Activated CD8-positive, alpha-beta T cell treated with anti-CD3 and anti-CD28 coated beads, Interleukin-2, amount 10 ng/mL, durations not matched to agents 7 days and 5 days (primary cell): ENCODE data around the gene UBASH3A. TPM values are rescaled to one million over a fixed set of nuclear protein-coding genes. Genes with fewer than 3 reads are reported as not detected.

Source experiments
- ATAC-seq: fragments of 150-1000 bp; cut with Tn5 transposase; one replicate; pipeline ENCODE4 v1.10.0; 2021; ENCODE audit warnings: moderate library complexity
- CTCF ChIA-PET: fragments of 350-600 bp; sonication (Branson Sonifier 250); formaldehyde crosslinking; loops from one replicate; lab custom pipeline; 2021; ENCODE audit warnings: antibody characterized with exemption; lab: Charles Lee
- POLR2A ChIA-PET: fragments of 350-600 bp; sonication (Branson Sonifier 250); formaldehyde crosslinking; loops from one replicate; lab custom pipeline; 2021; ENCODE audit warnings: antibody characterized with exemption; lab: Charles Lee
- DNase-seq: peaks from one replicate; pipeline ENCODE4 v3.0.0-alpha.2; 2020
- H3K27ac Mint-ChIP-seq: one replicate; pipeline ENCODE4 v1.8.0; 2021; ENCODE audit warnings: mild to moderate bottlenecking, mixed read lengths
- H3K27me3 Mint-ChIP-seq: one replicate; pipeline ENCODE4 v1.8.0; 2021; ENCODE audit warnings: low read depth, mixed read lengths
- H3K36me3 Mint-ChIP-seq: one replicate; pipeline ENCODE4 v1.8.0; 2021; ENCODE audit warnings: low read depth, mixed read lengths
- H3K4me1 Mint-ChIP-seq: one replicate; pipeline ENCODE4 v1.8.0; 2021; ENCODE audit warnings: low read depth, mixed read lengths
- H3K4me3 Mint-ChIP-seq: one replicate; pipeline ENCODE4 v1.8.0; 2021; ENCODE audit warnings: mild to moderate bottlenecking, mixed read lengths
- H3K9me3 Mint-ChIP-seq: one replicate; pipeline ENCODE4 v1.8.0; 2022; ENCODE audit warnings: mixed read lengths; ENCODE audit not compliant: insufficient read depth
- total RNA-seq, 2 experiments: library from RNA; stranded (reverse); gene quantifications; one replicate each; pipeline ENCODE4 v1.2.3, GENCODE V29; 2021

The UBASH3A gene
- total RNA-seq, 2 experiments from 2014 or later: 68.7 to 74.0 TPM

DNA sequence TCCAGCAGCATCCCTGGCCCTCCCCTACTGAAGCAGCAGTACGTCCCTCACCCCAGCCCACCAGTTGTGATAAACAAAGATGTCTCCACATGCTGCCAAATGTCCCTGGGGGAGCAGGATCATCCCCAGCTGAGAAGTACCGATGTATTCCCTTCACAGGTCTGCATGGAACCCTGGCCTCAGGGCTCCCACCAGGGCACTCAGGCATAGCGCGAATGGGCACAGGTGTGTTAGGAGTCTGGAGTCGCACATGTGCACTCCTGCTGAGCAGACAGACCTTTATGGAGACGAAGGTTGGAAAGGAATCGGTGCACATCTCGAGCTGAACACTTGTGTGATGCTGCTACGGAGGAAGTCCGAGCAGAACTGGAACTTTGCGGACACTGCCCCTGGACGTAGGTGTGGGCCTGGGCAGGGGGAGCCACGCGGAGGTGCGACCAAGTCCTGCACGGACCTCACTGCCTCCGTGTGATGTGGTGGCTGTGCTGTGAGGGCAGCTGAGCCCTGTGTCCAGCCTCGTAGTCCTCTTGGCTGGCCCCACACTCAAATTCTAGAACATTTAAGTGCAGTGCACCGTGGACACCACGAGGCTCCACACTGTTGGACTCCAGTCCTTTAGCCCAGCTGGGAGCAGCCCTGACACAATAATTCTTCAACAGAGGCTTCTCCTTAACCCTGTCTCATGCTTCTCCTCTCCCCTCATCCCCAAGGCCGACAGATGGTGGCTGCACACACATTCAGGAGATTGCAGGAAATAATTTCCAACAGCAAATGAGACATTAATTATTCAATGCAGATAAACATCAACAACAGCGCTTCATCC lies 48.9 kb downstream of the UBASH3A start:
- H3K27ac Mint-ChIP-seq: no peak overlapping the region

DNA sequence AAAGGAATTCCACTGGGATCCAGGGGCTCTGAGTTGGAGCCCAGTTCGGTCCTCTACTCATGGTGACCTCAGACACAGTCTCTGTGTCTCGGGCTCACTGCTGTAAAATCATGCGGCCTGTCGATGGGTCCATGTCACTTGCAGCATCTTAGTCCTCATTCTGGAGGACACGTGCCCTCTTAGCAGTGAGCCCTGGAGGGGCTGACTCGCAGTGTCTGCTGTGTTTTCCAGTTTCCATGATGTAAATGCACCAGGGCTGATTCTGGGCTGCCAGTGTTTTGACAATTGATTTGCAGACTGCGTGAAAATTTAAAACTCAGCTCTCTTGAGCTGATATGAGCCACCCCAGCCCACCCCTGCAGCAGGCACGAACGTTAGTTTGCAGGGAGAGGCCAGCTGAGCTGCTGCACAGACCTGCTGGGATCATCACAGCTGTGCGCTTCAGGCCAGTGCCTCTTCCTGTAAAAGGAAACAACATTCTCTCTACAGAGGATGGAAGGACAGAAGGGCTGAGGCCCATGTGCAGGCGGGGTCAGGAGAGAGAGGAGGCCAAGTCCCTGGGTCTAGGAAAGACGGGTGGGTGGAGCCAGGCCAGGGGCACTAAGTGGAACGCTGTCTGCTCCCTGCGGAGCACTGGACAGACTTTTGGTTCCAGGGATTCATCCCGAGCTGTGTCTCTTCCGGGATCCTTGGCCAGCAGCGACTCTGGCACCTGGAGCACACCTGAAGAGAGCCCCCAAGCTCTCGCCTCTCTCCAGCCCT lies 49.7 kb downstream of the UBASH3A start:
- Mint-ChIP-seq H3K9me3 (no peaks in the 10 kb centered on the region), H3K4me1 (peaks cover 46% of the 10 kb centered on the region), H3K4me3 (no peak overlapping the region), H3K27me3 (no peaks in the 10 kb centered on the region), H3K36me3 (no peaks in the 10 kb centered on the region), H3K27ac (no peak overlapping the region)
- ChIA-PET CTCF (interaction anchor here (0.7 kb wide), 1 partner anchor 308 kb away, joined by 3 read pairs; no protein-coding TSS in a partner anchor), POLR2A (interaction anchor here (1.4 kb wide), 1 partner anchor 14 kb away, joined by 3 read pairs; no protein-coding TSS in a partner anchor)
- DNase-seq (no peak), ATAC-seq (no peak)

More for the DNA sequence above, 48.9 kb downstream of the UBASH3A start:
- DNase-seq (no peak), ATAC-seq (no peak)
- no peak overlapping the region for H3K4me3 Mint-ChIP-seq
- ChIA-PET CTCF (interaction anchor here (4.7 kb wide), 1 partner anchor 142 kb away, joined by 29 read pairs; no protein-coding TSS in a partner anchor), POLR2A (no interaction called here)
- no peaks in the 10 kb centered on the region for H3K27me3 Mint-ChIP-seq
- peaks cover 7% of the 10 kb centered on the region for H3K36me3 Mint-ChIP-seq
- no peaks in the 10 kb centered on the region for H3K9me3 Mint-ChIP-seq
- H3K4me1 Mint-ChIP-seq: peaks cover 54% of the 10 kb centered on the region

DNA sequence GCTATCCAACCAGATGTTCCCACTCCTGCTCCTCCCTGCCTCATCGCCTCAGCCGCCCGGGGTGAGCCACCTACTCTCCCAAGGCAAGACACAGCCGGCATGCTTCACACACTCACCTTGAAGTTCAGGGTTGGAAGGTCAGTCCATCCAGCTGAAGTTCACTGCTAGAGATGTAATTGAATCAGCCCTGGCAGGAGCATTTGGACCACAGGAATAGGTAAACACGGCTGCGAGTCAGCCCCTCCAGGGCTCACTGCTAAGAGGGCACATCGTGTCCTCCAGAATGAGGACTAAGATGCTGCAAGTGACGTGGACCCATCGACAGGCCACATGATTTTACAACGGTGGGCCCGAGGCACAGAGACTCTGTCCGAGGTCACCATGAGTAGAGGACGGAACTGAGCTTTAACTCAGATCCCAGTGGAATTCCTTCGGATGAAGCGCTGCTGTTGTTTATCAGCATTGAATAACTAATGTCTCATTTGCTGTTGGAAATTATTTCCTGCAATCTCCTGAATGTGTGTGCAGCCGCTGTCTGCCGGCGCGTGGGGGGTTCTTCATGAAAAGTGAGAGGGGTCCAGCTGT lies 50.4 kb downstream of the UBASH3A start:
- H3K4me3 Mint-ChIP-seq: no peak overlapping the region
- H3K36me3 Mint-ChIP-seq: no peaks in the 10 kb centered on the region
- no peaks in the 10 kb centered on the region for H3K27me3 Mint-ChIP-seq
- DNase-seq (no peak), ATAC-seq (no peak)
- no peaks in the 10 kb centered on the region for H3K9me3 Mint-ChIP-seq
- ChIA-PET CTCF (interaction anchor here (0.7 to 1.2 kb wide), 3 partner anchors 13 to 309 kb away, joined by 3 to 4 read pairs (median 3); no protein-coding TSS in a partner anchor), POLR2A (interaction anchor here (1.4 kb wide), 1 partner anchor 13 kb away, joined by 3 read pairs; no protein-coding TSS in a partner anchor)
- peaks cover 40% of the 10 kb centered on the region for H3K4me1 Mint-ChIP-seq
- no peak overlapping the region for H3K27ac Mint-ChIP-seq

DNA sequence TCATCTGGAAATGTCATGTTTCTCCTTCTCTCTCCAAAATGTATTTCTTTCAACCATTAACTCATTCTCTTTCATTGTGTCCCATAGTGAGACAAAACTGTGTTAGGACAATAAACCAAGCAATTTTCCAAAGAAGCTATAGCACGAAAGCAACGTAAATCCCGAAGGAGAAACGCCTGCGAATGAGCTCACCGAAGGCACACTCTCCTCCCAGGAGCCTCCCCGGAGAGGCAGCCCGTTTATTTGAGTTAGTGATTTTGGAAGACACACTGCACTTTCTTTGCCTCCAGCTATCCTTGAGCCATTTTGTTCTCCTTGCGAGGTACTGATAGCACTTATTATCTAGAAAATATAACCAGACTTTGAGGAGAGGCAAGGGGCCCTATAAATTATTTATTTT lies 51.1 kb downstream of the UBASH3A start:
- H3K27ac Mint-ChIP-seq: no peak overlapping the region
- ChIA-PET CTCF (interaction anchor here (1.0 to 1.2 kb wide), 2 partner anchors 13 to 118 kb away, joined by 3 to 4 read pairs; no protein-coding TSS in a partner anchor), POLR2A (interaction anchor here (1.4 kb wide), 1 partner anchor 12 kb away, joined by 3 read pairs; no protein-coding TSS in a partner anchor)
- H3K4me3 Mint-ChIP-seq: no peak overlapping the region
- ATAC-seq (no peak), DNase-seq (no peak)
- H3K9me3 Mint-ChIP-seq: no peaks in the 10 kb centered on the region
- no peaks in the 10 kb centered on the region for H3K27me3 Mint-ChIP-seq
- H3K36me3 Mint-ChIP-seq: no peaks in the 10 kb centered on the region
- peaks cover 37% of the 10 kb centered on the region for H3K4me1 Mint-ChIP-seq

DNA sequence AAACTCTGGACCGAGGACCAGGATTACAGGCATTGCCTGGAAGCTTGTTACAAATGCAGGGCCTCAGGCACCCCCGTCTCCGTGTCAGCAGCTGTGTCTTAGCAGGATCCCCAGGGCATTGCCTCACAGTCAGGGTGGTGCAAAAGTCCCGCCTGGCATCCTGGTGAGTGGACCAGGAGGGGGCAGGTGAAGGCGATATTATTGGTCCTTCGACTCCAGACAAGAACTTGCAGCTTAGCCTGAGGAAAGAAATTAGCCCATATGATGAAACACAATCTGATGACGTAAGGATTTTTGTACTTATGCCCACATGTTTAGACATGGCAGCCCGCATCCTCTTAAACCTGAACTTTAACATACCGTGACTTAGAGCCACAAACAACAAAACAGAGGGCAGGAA lies 51.5 kb downstream of the UBASH3A start:
- peaks cover 35% of the 10 kb centered on the region for H3K4me1 Mint-ChIP-seq
- no peaks in the 10 kb centered on the region for H3K27me3 Mint-ChIP-seq
- no peak overlapping the region for H3K4me3 Mint-ChIP-seq
- ATAC-seq (no peak), DNase-seq (no peak)
- CTCF ChIA-PET: interaction anchor here (1.0 to 1.4 kb wide), 3 partner anchors 12 to 118 kb away, joined by 3 to 4 read pairs (median 3); no protein-coding TSS in a partner anchor
- H3K36me3 Mint-ChIP-seq: no peaks in the 10 kb centered on the region
- no peak overlapping the region for H3K27ac Mint-ChIP-seq
- H3K9me3 Mint-ChIP-seq: no peaks in the 10 kb centered on the region
- POLR2A ChIA-PET: interaction anchor here (1.4 kb wide), 1 partner anchor 12 kb away, joined by 3 read pairs; no protein-coding TSS in a partner anchor

DNA sequence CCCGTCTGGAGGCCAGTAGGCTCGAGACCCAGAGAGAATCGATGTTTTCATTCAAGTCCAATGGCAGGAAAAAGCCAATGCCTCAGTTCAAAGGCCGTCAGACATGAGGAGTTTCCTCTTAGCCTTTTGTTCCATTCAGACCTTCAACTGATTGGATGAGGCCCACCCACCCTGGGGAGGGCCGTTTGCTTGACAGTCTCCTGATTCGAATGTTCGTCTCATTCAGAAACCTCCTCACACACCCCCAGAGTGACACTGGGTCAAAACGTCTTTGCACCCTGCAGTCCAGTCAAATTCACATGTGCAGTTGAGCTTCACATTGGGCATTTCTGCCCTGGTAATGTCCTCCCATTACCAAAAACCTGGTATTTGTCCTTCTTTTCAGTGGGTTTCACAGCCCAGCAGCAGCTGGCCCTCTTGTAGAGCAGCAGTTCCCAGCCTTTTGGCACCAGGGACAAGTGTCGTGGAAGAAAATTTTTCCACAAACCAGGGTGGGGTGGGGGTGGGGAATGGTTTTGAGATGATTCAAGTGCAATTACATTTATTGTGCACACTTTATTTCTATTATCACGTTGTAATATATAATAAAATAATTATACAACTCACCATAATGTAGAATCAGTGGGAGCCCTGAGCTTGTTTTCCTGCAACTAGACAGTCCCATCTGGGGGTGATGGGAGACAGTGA lies 52.2 kb downstream of the UBASH3A start:
- Mint-ChIP-seq H3K9me3 (no peaks in the 10 kb centered on the region), H3K36me3 (no peaks in the 10 kb centered on the region), H3K4me3 (no peak overlapping the region), H3K4me1 (peaks cover 35% of the 10 kb centered on the region), H3K27me3 (no peaks in the 10 kb centered on the region), H3K27ac (no peak overlapping the region)
- POLR2A ChIA-PET: interaction anchor here (0.7 kb wide), 1 partner anchor 34 kb away, joined by 4 read pairs; no protein-coding TSS in a partner anchor
- no peak for DNase-seq
- ATAC-seq: no peak
- CTCF ChIA-PET: interaction anchor here (0.8 to 1.4 kb wide), 6 partner anchors 11 to 147 kb away, joined by 3 to 5 read pairs (median 4); no protein-coding TSS in a partner anchor

DNA sequence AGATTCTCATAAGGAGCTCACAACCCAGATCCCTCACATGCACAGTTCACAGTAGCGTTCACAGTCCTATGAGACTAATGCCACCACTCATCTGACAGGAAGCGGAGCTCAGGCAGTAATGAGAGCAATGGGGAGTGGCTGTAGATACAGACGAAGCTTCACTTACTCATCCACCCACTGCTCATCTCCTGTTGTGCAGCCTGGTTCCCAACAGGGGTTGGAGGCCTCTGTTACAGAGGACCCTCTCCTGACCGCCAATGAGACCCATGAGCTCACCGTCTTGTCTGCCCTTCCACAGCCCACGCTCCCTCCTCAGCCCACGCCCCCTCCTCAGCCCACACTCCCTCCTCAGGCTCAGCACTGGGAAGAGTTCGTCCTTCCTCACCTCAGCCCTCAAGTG lies 52.8 kb downstream of the UBASH3A start:
- DNase-seq (peak; percentile 60), ATAC-seq (peak; percentile 49)
- POLR2A ChIA-PET: interaction anchor here (0.6 to 0.7 kb wide), 2 partner anchors 35 to 57 kb away, joined by 3 to 4 read pairs; partner anchors contain the start of gene SLC37A1
- H3K4me3 Mint-ChIP-seq: no peak overlapping the region
- H3K36me3 Mint-ChIP-seq: no peaks in the 10 kb centered on the region
- H3K27me3 Mint-ChIP-seq: no peaks in the 10 kb centered on the region
- H3K4me1 Mint-ChIP-seq: peaks cover 40% of the 10 kb centered on the region
- no peaks in the 10 kb centered on the region for H3K9me3 Mint-ChIP-seq
- H3K27ac Mint-ChIP-seq: peak overlapping the region; percentile 70
- CTCF ChIA-PET: interaction anchor here (0.8 to 1.4 kb wide), 6 partner anchors 11 to 147 kb away, joined by 3 to 5 read pairs (median 4); no protein-coding TSS in a partner anchor

DNA sequence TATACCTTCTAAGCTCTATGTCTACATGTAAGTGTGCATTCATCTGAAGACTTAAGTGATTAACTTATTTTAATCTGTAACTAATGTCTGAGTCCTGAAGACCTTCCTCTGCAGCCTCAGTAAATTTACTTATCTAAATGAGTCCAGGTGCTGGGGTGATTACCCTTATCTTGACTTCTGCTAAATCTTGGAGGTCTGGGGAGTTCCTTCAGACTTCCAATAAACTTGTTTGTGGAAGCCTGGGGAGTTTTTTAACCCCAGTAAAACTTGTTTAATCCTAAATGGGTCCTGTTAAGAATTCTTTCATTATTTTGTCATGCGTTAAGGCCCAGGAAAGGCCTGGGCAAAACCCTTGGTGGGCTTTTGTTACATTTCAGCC lies 55.4 kb downstream of the UBASH3A start:
- DNase-seq (no peak), ATAC-seq (no peak)
- Mint-ChIP-seq H3K27me3 (no peaks in the 10 kb centered on the region), H3K9me3 (peaks cover 5% of the 10 kb centered on the region), H3K36me3 (peaks cover 2% of the 10 kb centered on the region), H3K4me1 (peaks cover 62% of the 10 kb centered on the region), H3K27ac (no peak overlapping the region), H3K4me3 (no peak overlapping the region)
- ChIA-PET POLR2A (no interaction called here), CTCF (interaction anchor here (0.7 to 1.6 kb wide), 4 partner anchors 9 to 200 kb away, joined by 3 to 5 read pairs (median 4); partner anchors contain the start of gene SLC37A1)

DNA sequence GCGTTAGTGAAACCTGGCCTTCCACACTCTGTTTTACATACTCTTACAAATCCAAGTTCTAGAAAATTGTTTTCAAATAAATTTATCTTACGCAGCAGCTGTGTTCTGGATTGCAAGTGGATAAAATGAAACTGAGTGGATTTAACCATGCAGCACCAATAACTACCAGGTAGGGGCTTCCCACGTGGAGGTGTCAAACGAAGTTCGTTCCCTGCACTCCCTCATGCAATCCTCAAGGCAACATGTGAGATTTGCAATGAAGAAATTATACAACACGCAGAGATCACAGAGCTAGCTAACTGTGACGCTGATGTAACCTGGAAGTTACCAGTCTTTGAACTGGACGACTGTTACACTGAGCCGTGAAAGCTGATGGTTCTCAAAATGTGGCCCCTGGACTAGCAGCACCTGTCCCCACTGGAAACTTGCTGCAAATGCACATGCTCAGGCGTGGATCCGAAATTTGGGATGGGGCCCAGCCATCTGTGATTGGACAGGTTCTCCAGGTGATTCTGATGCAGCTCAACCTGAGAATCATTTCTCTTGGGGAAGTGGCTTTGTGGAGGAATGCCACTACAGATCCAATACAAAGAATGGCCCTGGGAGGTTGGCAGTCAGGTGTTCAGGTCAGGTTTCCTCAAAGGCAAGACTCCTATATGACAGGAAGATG lies 56.0 kb downstream of the UBASH3A start:
- Mint-ChIP-seq H3K27ac (no peak overlapping the region), H3K9me3 (peaks cover 7% of the 10 kb centered on the region), H3K4me3 (no peak overlapping the region), H3K36me3 (peaks cover 4% of the 10 kb centered on the region), H3K27me3 (no peaks in the 10 kb centered on the region), H3K4me1 (peaks cover 68% of the 10 kb centered on the region)
- ATAC-seq (no peak), DNase-seq (no peak)
- ChIA-PET POLR2A (interaction anchor here (1.0 kb wide), 1 partner anchor 67 kb away, joined by 3 read pairs; no protein-coding TSS in a partner anchor), CTCF (interaction anchor here (0.7 to 1.6 kb wide), 4 partner anchors 9 to 99 kb away, joined by 3 to 5 read pairs (median 4); partner anchors contain the start of gene SLC37A1)
